ENCODE measurements around the gene HCN1.
"Not testable (repeated sequence)": the region's sequence is repeated elsewhere in the genome, so short reads cannot be mapped to it uniquely, and the experiment has no call there.

Gene HCN1

DNA sequence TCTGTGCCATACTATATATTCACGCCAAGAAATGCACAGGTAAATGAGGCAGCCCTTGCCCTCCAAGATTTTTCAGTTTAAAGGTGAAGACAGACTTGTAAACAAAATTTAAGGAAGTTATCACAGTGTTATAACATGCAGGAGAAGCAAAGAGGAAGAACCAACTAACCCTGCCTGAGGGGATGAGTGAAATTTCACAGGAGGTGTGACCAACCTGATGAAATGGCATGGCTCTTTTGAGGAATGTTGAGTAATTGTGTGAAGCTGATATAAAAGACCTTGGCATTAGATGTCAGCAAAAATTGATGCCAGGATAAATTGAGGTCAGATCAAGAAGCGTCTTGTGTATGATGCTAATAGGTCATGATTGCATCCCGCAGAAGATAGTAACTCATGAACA, 86.5 kb downstream of the HCN1 start:
- DNase-seq = no peak

DNA sequence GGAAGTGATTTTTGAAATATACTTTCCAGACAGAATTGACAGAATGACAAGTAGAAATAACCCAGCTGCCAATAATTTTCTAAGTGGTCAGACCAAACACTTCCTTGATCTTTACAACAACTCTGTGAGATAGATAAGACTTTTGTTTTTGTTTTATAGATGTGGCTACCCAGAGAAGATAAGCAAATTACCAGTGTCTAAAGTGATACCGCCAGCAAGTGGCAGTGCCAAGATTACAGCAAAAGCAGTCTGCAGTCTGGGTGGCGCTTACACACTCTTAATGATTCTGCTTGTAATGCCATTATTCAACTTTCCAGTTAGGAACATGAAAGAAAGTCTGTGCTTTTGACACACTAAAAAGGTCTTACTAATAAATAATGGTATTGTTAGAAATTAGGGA, 92.1 kb downstream of the HCN1 start:
- no peak for DNase-seq

DNA sequence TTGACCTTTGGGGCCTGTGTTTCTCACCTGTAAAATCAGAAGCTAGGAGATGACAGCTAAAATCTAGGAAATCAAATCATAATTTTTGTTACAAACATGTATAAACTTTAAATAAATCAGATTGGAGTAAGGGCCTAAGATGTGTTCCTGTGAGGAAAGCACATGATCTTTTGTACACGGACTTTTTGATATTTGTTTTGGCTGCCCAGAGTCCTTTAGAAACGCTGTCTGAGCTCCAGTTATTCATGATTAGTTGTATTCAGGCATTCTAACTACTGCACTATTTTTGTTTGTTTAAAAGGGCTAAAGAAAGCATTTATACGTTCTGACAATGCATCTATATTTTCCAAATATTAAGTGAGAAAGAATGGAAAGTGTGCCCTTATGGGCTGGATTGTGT, 94.8 kb downstream of the HCN1 start:
- DNase-seq = no peak

DNA sequence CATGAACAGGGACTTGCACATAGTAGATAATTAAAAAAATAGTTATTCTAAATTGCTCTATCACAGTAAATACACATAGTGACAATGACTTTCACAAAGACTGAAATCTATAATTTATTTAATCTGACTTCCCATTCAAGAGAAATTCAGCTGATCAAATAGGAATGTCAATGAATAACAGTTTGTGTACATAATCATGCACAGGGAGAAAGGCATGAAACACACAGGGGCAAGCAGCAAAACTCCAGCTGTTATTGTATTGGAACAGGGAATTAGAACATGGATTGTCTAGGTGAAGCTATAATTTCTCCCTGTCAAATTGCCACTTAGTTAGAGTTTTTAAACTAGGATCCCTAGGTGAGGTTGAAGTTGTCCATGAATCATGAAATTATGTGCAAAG, 99.9 kb downstream of the HCN1 start:
- no peak for DNase-seq

DNA sequence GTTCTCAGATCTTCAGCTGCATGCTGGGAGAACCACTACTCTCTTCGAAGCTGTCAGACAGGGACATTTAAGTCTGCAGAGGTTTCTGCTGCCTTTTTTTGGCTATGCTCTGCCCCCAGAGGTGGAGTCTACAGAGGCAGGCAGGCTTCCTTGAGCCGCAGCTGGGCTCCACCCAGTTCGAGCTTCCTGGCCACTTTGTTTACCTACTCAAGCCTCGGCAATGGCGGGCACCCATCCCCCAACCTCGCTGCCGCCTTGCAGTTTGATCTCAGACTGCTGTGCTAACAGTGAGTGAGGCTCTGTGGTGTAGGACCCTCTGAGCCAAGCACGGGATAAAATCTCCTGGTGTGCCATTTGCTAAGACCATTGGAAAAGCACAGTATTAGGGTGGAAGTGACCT, 110.2 kb downstream of the HCN1 start:
- not testable (repeated sequence) for DNase-seq

DNA sequence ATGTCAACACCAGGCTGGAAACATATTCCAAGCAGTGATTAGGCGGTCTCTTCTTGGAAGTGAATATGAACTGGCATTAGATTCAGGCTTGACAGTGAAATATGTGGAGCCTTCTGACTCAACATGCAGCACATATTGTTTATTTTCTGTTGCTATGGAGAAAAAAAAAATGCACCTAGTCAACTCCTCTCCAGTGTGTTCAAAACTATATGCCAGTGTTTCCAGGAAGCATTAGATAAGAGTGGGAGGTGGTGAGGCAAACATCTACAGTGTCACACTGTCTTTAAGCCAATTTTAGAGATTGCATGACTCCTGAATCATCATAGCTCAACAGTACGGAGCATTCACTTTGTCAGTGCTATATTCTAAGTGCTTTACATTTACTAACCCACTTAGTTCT, 117.9 kb downstream of the HCN1 start:
- DNase-seq = no peak

DNA sequence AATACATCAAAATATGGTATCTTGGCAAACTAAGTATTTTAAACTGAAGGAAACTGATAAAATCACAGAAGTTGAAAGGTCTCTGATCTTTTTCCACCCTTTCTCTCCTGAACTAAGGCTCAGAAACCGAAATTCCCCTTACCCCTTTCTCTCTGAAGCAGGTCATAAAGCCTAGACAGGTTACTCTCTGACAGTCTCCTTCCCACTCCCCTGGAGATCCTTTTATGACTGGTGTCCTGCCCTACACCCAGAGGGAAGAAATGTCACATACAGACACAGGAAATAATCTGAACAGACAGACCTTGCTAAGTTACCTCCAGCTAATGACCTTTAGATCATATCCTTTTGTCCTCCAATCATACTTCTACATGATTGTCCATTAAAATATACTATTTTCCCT, 127.4 kb downstream of the HCN1 start:
- DNase-seq = no peak

DNA sequence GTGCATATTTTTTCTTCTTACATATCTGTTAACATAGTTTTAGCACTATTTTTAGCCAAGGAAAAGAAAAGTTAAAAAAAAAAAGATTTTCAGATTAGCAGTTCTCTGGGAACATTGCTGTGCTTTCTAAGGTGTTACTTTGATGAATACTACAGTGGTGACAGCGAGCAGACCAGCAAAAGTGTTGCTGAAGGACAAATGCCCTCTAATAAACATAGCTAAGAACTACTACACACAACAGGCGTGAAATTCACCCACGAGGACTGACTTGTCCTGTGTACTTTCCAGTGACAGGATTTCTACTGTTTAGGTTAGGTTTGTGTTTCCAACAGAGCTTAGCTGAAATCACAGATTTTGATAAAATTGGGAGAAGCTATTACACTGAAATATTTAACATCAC, 153.8 kb downstream of the HCN1 start:
- DNase-seq = no peak

DNA sequence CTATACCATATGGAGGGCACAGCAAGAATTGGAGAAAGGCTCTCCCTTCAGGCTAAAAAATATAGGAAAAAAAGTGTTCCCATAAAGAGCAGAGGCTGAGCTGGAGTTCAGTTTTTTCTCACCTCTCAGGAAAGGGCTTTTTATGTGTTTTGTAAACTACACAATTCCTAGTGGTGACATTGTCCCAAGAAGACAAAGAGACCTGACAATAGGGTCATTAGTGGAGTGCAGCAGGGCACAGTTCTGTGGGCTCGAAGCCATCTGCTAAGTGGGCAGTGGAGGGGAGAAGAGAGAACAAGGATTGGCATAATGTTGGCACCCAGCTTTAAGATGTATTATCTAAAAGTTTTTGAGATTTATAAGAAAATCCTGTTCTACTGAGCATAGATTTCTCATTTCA, 162.5 kb downstream of the HCN1 start:
- no peak for DNase-seq

DNA sequence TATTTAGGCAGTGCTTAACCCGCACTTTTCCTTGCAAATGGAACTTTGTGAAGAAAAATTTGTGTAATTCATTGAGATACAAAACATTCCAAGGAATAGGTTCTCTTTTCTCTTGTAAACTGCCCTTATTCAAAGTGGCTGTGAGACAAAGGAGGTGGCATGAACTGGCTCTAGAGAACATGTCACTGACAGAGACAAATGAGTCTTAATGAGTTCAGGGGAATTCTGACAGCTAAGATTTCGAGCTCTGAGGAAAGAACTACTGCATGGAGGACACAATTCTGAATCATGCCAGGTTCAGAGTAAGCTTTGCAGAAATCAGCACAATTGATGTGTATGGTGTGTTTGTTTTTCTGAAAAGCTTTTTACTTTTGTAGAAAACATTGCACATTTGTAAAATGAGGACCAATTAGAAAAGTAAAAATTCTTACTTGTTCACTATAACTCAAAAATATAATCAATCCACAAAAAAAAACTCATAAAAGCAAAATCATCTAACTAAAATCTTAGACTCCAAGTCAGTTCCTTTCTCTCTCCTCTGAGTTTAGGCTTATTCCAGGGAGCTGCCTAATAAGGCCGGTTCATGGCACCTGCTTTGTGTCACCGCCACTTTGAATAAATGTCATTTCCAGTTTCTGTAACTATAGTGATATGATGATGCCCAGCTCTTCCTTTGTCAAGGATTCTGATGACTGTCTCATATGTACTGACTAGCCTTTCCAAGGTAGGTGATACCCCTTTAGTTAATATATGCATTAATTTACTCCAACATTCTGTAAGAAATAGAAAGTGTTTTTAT, 163.2 kb downstream of the HCN1 start:
- no peak for DNase-seq

DNA sequence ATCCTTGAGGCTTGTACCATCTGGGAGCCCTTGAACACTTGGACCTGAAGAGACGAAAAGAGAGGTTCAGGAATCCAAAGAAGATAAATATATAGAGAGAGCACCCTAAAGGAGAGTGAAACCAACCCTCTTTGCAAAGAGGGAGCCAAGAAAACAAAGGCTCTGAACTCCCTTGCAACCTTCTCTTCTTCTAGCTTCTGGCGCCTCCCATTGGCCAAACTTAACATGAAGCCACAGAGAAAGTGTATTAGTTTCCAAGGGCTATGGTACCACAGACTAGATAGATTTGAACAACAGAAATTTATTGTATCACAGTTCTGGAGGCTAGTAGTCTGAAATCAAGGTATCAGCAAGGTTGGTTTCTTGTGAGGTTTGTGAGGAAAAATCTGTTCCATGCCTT, 175.1 kb downstream of the HCN1 start:
- DNase-seq = no peak

DNA sequence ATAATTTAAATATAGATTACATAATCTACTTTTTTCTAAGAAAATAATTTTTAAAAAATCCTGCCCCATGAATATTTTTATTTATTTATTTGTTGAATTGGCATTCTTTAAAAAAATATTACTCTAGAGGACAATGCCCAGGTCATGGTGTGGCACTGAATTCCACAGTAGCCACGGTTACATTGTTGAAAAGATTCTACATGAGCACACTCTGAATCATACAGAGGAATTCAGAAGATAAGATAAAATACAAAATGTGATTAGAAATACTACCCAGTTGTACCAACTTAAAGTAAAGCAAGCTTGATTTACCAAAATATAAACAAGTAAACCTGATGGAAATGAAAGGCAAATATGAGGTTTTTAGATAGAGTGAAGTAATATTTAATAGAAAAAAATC, 183.7 kb downstream of the HCN1 start:
- DNase-seq = no peak

DNA sequence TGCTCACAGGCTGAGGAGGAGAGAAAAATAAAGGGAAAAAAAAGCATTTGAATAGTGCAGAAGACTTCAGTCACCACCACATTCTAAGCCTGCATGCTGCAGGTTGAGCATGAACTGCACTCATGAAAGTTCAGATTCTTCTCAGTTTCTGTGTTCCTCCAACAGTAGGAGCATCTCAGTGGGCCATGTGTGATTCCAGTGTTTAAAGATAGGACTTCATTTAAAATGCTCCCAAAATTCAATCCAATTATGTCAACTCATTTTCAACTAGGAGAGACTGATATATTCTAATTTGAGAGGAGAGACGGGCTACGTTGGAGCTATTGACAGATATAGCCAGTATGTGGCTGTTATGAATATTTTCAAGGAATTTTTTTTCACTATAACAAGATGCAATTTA, 186.8 kb downstream of the HCN1 start:
- DNase-seq = no peak

DNA sequence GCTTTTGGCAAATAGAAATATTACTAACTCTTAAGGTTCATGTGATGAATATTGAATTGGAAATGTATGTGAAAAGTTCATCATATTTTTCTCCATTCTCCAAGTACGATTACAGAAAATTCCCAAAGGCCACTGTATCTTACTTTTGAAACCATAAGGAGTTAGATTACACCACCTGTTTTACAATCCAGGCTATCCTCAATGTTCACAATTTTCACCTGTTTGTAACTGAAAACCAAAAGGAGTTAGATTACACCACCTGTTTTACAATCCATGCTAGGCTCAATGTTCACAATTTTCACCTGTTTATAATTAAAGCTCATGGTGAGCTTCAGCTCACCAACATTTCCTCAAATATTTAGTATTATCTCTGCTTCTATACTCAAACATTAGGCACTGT, 188.0 kb downstream of the HCN1 start:
- DNase-seq = no peak

DNA sequence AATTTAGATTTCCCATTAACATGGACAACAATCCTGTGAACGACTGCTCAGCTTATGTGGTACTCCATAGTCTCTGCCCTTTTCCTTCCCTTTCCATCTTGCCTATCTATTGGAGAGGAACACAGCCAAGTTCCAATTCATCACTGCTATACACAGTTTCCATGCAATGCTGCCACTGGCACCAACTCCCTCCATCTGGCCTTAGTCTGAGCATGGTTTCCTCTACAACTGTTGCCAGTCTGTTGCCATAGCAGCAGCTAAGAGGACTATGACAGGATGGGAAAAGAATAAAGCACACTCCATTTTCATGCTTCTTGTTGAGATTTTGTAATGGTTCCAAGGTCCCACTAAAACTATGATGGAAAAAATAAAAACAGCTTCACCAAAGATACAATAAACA, 189.0 kb downstream of the HCN1 start:
- DNase-seq = no peak

DNA sequence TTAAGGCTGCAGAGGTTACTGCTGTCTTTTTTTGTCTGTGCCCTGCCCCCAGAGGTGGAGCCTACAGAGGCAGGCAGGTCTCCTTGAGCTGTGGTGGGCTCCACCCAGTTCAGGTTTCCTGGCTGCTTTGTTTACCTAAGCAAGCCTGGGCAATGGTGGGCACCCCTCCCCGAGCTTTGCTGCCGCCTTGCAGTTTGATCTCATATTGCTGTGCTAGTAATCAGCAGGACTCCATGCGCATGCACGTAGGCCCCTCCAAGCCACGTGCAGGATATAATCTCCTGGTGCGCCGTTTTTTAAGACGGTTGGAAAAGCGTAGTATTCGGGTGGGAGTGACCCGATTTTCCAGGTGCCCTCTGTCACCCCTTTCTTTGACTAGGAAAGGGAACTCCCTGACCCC, 197.2 kb downstream of the HCN1 start:
- DNase-seq = not testable (repeated sequence)

DNA sequence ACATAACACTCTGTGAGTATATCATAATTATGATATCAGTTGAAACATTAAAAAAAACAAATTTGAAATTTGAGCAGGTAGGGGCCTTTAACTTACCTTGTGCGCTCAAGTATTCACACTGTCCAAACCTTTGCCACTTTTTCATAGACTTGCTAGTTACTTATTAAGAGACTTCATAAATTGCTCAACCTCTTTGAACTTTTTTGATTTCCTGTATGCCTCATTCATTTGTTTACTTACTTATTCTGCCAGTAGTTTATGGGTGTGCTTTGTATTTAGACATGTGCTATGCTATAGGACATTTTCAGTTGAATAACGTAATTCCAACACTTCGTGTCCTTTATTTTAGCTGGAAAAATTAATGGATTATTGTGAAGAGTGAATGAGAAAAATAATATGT, 204.8 kb downstream of the HCN1 start:
- no peak for DNase-seq

DNA sequence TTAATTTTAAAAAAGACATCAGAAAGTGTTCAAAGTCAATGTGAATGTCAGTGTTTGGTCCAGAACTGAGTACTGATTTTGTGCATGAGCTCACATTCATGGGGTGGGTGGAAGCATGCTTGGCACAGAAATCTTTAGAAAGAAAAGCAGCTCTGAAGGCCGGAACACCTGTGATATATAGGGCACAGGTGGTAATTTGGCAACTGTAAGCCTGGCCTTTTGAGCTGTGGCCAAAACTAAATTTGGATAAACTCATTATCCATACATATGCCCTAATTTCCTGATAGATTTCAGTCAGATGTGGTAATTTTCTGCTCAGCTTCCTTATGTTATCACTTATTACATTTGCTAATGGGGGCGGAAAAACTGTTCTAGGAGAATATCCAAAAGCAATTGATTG, 211.4 kb downstream of the HCN1 start:
- DNase-seq = no peak

DNA sequence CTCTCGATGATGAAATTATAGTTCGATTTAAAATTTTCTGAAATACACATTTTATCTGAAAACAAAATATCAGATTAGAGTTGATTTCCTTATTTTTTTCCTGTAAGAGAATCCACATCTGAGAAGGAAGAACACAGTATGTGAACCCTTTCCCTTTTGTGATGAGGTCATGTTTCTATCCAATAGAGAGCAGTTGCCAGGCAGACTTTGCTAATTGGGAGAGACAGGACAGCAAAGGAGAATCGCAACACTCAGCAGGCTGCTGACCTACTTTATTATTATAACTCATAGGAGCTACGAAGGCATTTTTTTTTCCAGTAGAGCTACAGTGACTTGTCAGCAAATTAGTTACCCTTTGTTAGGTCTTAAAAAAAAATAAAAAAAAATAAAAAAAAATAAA, 242.1 kb downstream of the HCN1 start:
- DNase-seq = no peak

DNA sequence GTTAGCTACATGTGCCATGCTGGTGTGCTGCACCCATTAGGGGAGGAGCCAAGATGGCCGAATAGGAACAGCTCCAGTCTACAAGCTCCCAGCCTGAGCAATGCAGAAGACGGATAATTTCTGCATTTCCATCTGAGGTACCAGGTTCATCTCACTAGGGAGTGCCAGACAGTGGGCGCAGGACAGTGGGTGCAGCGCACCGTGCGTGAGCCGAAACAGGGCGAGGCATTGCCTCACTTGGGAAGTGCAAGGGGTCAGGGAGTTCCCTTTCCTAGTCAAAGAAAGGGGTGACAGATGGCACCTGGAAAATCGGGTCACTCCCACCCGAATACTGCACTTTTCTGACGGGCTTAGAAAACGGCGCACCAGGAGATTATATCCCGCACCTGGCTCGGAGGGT, 251.3 kb downstream of the HCN1 start:
- not testable (repeated sequence) for DNase-seq

DNA sequence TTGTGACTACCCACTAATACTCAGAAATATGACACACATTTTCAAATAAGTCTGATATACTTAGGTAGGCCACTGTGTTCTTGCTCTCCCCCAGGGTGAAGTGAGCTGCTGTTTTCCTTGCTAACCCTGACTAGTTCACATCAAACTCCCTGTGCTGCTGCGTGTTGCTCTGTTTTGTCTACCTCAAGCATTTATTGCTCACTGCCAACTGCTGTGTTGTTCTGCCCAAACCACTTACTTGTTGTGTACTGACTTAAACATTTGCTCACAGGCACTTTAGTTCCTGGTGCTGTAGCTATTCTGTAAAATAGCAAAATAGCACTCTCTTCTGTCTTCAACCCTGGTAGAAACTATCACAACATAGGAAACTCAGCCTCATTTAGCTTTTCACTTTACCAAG, 255.7 kb downstream of the HCN1 start:
- no peak for DNase-seq

DNA sequence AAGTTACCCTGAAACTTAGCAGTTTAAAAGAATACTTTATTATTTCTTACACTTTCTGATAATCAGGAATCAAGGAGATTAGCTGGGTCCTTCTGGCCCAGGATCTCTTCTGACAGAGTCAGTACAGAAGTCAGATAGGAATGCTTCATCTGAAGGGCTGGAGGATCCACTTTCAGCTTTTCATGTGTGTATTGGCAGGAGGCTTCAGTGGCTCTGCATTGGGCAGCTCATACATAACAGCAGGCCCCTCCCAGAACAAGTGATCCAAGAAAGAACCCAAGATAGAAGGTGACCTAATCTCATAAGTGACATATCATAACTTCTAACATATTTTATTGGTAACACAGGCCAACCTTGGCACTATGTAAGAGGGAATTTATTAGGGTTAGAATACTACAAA, 258.4 kb downstream of the HCN1 start:
- no peak for DNase-seq

DNA sequence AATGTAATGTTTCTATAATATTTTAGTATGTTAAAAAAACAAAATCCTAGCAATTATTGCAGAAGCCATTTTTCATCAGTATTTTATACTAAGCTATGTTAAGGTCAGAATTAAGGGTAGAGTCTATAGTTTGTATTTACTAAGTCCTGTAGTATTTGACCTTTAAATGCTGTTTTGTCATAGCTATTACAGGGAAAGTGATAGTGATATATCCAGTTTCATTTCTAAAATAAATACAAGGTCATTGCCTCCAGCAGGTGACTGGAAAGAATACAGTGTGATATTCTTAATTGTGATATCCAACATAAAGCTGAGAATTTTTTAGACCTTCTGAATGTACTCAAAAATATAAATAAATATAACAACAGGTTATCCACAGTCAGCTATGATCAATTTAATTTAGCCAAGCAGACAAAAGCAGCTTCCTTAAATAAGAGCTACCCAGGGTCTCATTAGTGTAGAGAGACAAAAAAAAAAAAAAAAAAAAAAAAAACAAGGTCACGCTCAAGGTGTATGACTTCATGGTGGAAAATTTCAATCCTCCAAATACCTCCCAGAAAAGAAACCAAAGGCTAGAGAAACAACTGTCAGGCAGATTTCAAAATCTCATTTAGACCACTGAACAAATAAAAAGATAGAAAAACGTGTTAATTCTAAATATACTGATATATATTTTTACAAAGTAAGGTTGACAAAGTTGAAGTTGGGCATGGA, 278.7 kb downstream of the HCN1 start:
- DNase-seq = no peak

DNA sequence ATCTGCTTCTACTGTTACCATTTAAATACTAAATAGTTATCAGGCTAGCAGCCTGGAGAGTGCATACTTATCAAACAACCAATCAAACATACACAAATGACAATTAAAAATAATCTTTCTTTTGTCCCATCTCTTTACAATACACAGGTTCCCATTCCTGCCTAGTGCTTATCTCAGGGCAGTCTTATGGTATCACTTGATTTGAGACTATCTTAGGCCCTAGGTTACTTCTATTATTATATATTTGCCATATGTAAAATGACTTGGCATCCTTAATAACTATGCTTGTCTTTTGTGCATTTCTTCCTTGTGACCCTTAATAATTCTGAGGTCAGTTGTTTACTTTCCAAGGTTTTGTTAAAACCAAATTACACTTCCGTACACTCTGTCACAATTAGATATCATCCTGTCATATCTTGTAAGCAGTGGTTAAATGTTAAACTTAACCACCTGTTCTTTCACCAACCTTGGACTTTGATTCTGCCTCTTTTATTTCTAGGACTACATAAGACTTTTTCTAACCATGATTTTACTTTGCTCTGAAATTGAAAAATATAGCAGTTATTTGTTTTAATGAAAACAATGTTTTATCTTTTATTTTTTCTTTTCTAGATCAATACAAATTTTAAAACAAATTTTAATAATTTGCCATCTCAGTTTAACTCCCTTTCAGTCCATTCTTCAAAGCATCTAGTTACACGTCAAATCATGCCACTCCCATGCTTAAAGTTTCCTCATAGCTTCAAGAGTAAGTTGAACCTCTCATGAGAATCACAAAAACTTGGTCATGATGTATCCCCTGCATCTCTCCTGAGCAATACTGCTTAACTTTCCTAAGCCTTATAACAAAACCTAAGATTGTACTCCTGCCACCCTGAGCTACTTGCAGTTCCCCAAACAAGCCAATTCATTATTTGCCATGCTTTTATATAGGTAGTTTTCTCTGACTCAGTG, 281.3 kb downstream of the HCN1 start:
- DNase-seq = no peak

Data from activated CD4-positive, alpha-beta T cell treated with anti-CD3 and anti-CD28 coated beads for 4 hours (primary cell).